ENCODE measurements around the gene CDY1B.
"Not testable (repeated sequence)": the region's sequence is repeated elsewhere in the genome, so short reads cannot be mapped to it uniquely, and the experiment has no call there.

CDY1B gene, protein sequence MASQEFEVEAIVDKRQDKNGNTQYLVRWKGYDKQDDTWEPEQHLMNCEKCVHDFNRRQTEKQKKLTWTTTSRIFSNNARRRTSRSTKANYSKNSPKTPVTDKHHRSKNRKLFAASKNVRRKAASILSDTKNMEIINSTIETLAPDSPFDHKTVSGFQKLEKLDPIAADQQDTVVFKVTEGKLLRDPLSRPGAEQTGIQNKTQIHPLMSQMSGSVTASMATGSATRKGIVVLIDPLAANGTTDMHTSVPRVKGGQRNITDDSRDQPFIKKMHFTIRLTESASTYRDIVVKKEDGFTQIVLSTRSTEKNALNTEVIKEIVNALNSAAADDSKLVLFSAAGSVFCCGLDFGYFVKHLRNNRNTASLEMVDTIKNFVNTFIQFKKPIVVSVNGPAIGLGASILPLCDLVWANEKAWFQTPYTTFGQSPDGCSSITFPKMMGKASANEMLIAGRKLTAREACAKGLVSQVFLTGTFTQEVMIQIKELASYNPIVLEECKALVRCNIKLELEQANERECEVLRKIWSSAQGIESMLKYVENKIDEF

GRCh38 chrY:24047919-24048318 lies at the start of gene CDY1B:
CDY1B (minus strand) TSS chrY:24048019; CDS start chrY:24047688, 331 bp downstream.
- not testable (repeated sequence) for H3K36me3 Mint-ChIP-seq, H3K27me3 Mint-ChIP-seq, H3K4me1 Mint-ChIP-seq, ATAC-seq, H3K9me3 Mint-ChIP-seq, H3K27ac Mint-ChIP-seq, H3K4me3 Mint-ChIP-seq

DNA sequence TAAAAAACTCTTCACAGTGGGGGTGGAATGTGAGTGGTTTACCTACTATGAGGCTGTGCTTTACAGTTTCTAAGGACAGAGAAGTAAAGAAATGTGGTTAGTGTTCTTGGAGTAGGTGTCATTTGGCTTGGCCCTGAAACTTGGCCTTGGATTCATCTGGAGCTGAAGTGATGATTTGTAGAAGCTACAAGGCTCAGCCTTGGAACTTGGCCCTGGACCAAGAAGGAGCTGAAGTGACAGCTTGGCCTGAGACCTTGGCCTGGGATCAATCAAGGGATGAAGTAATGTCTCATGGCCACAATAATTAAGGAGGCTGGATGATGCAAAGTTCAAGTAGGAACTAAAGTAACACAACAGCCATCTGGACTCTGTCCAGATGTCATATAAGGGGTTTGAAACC lies 1.7 kb upstream of the CDY1B start:
- ATAC-seq, H3K36me3 Mint-ChIP-seq, H3K4me3 Mint-ChIP-seq, H3K27me3 Mint-ChIP-seq, H3K9me3 Mint-ChIP-seq, H3K4me1 Mint-ChIP-seq, H3K27ac Mint-ChIP-seq: not testable (repeated sequence)

DNA sequence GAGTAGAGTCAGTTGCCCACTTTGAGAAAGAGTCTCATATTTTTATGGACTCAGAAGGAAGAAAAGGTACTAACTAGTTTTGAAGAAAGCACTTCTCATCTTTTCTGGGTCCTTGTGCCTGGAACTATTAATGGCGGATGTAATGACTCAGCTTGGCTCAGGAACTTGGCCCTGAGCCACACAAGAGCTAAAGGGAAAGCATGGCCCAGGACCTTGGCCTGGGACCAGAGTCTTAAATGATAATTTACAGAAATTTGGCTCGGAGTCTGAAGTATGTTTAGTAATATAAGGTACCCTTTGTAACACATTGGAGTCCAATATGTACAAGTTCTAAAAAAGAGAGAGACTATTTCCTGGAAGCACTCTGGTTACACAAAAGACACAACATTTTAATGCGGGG lies 4.6 kb downstream of the CDY1B start:
- not testable (repeated sequence) for H3K27me3 Mint-ChIP-seq, H3K4me1 Mint-ChIP-seq, H3K4me3 Mint-ChIP-seq, H3K27ac Mint-ChIP-seq, H3K36me3 Mint-ChIP-seq, H3K9me3 Mint-ChIP-seq, ATAC-seq

DNA sequence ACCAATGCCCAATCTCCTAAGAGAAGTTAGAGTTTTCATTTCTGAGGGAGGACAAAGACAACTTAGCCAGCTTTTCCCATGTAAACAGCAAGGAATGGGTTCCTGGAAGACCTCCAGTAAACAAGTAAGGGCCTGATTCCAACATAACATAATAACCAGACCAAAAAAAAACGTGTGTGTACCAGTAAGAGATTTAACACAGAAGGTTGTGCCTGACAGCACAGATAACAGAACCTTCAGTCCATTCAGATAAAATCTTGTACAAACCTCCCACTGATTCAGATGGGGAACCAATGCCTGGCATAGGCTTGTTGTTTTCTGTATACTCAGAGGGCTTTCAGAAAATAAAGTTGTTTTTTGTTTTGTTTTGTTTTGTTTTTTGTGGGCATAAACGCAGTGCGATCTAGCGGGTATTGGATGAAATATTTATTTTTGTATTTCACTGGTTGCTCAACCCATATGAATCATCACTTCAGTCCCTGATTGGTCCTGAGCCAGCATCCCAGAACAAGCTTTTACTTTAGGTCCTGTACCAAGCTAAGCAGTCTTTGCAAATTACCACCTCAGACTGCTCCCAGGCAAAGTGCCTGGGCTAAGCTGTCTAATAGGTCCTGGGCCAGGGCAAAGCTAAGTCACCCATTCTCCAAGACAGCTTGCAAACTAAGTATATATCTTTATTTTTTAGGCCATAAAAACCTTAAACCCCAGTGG lies 8.7 kb downstream of the CDY1B start:
- not testable (repeated sequence) for H3K27me3 Mint-ChIP-seq, ATAC-seq, H3K9me3 Mint-ChIP-seq, H3K4me3 Mint-ChIP-seq, H3K4me1 Mint-ChIP-seq, H3K36me3 Mint-ChIP-seq, H3K27ac Mint-ChIP-seq

DNA sequence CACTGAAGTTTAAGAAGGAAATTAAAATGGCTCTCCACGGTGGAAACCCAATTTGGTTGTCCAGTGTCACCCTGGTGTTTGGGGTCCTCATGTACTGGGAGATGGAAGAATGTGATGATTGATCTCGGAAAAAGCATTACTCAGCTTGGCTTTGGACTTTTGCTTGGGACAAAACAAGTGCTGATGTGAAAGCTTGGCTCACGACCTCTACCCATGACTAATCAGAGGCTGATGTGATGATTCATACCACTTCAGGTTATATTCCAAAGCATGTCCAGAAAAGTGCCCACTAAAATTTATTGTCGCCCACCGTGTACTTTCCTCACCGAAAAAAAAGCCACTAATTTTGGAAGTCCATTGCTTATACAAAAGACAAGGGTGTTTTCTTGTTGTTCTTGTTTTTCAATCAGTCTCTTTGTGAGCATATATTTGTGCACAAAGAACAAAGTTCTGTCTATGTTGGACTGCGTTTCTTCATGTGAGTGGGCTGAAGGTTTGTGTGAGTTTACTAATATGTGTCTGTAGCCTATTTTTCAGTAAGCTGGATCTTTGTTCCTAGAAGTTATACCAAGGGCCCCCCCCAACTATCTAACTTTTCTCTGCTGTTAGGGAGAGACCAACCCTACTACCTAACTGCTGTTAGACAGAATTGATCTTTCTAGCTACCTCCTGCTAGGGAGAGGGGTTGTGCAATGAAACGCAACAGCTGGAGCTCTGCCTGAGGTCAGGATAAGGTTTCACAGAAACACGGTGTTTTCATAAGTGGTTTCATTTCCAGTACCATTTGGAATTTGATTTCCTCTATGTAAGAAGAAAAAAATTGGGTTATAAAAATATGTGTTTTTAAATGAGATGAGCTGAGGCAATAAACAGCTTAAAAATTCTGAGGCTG lies 21.4 kb downstream of the CDY1B start:
- not testable (repeated sequence) for H3K36me3 Mint-ChIP-seq, H3K27ac Mint-ChIP-seq, H3K4me3 Mint-ChIP-seq, H3K9me3 Mint-ChIP-seq, H3K27me3 Mint-ChIP-seq, H3K4me1 Mint-ChIP-seq, ATAC-seq
